ENCODE results near the gene RALGAPA2.

Gene RALGAPA2

DNA sequence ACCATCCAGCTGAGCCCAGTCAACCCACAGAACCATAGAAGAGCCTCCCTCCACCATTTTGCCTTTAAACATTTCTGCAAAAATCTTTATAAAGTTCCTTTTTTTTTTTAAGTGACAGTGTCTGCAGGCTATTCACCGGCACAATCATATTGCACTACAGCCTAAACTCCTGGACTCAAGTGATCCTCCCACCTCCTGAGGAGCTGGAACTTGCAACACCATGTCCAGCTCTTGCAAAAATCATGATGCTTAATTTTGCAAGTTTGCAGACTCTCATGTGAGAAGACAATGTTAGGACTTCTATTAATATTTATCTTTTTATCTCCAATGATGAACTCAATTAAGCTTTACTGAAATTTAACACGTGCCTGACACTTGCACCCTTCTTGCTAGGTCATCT is 255.7 kb downstream of the RALGAPA2 start:
- DNase-seq: no peak

- DNase-seq: no peak
Observed at GRCh38 chr20:20455926-20456325, 256.5 kb downstream of the RALGAPA2 start.

DNA sequence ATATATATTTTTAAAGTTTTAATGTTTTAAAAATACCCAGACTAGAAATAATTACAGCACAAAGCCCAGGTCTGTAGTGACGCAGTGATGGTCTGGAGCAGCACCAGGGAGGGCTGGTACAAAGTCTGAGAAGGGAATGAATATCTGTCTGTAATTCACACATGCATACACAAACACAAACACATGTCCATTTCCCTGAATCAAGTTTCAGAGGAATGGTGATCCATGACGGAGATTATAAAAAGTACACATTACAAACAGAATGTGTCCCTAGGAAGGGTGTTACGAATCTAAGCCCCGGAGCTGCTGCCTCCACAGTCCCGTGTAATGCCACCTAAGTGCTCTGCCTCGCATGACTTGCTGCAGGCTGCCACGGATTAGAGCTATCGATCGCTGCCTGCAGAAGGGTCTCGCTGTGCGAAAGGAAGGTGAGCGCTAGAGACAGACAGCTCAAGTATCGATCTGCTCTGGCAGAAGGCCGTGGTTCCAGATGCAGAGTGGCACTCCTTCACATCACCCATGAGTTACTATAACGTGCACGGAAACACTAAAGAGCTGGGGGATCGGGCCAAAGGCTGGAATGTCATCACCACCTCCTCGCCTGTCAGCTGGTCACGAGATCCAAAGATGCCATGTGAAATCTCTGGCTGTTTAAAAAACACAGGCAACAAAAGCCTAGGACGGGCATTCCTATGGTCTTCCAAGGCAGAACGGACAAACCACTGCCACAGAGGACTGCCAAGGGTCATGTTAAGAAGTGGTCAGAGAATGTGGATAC is 257.4 kb downstream of the RALGAPA2 start:
- peak; percentile 90 to 97 for DNase-seq

DNA sequence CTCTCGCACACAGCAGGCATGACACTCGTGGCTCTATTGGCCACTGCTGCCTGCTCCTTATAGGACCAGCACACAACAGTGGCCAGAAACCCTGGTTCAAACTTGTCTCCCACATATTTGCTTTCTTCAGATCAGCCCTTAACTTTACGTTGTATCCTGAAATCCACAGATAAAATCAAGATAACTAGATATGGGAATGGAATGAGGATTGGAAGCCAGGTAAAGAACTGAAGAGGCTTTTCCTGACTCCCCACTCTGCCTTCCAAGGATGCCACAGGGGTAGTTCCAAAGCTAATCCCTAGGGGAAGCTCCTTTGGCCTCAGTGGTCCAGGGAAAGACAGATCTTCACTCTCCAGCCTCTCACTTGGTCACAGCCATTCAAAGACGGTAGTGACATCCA is 258.1 kb downstream of the RALGAPA2 start:
- DNase-seq: no peak

GRCh38 chr20:20452254-20452676 is 260.2 kb downstream of the RALGAPA2 start:
- peak; percentile 99 for DNase-seq

DNA sequence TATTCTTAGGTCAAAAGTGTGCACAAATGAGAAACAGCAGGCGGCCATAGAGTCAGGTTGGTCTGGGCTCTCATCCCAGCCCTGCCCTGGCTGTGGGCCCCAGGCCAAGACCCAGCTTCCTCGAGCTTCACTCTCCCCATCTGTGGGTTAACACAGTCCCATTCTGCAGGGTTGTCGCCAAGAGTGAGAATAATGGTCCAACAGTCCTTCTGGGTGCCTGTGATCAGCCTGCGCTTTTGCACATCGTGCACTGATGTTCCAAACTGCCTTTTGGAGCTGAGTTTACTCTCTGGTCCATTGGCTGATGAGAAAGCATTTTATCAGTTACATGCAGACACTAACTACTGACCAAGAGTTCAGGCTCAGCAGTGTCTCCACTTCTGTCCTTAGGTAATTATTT is 261.9 kb downstream of the RALGAPA2 start:
- peak; percentile 31 to 70 for DNase-seq

DNA sequence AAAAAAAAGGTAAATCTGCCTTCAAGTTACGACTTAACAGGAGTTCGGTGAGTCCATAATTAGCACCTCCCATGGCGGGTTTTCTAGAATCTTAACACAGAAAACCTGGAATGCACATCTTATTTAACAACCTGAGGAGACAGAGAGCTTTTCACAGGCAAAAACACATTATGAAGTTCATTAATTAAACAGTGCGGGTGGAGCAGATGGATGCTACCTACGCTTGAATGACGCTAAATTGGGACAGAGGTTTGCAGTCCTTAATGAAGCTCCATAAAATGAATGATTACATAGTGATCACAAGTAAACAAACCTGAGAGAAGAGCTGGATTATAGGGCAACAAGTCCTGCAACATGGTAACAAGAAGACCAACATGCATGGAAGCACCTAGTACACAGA is 263.6 kb downstream of the RALGAPA2 start:
- DNase-seq: peak; percentile 61 to 81

DNA sequence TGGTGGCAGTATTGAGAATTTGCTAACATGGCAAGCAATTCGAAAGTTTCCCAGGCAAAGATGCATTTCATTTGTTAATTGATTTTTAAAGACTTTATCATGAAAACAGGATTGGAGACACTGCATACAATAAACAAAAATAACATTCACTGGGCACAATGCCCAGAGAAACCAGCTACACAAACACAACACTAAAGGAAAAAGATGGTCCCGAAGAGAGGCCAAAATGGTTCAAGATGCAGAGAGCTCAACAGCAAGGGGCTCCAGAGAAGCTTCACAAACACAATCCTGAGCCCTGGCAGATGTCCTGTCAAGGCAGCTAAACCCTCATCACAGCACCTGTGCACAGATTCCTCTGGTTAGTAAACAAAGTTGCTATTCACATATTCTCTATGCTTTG is 265.2 kb downstream of the RALGAPA2 start:
- DNase-seq: peak; percentile 48 to 89

DNA sequence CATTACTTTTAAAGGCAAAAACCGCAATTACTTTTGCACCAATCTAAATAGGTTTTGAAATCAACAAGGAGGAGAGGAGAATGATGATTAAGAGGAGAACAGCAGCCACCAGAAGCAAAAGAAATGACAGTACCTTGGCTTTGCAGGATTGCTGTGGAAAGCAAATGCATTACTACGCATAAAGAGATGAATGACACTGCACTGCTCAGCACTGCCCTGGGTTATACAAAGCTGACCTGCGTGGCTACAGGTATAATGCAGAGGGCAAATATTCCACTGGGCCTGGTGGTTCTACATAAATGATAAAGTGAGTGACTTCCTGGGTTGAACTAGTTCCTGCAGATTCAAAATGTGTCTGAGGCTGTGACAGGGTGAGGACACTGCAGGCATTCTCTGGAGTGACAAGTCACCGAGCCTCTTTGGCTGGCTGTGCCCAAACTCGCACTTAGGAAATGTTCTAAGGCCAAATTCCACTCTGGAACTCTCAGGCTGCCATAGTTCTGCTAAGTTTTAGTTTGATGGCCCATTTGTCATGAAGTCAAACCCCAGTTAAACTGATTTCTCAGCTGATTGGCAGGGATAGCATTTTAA is 265.9 kb downstream of the RALGAPA2 start:
- DNase-seq: no peak

DNA sequence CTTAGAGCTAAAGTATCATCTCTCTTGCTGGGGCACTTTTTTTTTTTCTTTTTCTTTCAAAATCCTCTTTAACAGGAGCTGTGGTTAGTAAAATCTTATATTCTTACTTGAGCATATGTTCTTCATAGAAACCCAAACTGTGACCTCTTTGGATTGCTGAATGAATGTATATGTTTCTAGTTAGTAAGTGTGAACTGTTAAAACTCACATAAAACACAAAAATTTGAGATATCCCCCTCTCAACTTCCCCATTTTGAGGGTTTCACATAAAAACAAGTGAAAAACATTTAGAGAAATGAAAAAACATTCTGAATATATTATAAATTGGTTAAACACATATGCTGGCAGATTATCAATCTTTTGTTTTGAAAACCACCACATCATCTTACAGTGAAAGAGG is 266.4 kb downstream of the RALGAPA2 start:
- no peak for DNase-seq

- DNase-seq: no peak
Observed at GRCh38 chr20:20443504-20443903, 268.9 kb downstream of the RALGAPA2 start.

DNA sequence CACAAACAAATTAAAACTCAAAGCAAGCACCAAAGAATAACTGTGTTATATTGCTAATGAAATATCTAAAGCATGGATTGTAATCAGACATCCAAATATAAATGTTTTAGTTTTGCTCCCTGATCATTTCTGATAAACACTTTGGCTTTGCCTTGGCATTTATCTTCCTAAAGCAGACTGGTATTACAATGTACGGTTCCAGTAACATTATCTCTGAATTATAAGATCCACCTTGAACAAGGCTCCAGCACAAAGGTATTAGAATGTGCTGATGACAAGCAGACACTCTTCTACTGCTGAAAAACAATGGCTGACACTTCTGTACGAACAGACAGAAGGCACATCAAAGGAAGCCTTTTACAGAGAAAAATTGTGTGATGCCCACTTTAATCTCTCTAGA is 270.0 kb downstream of the RALGAPA2 start:
- DNase-seq: no peak

DNA sequence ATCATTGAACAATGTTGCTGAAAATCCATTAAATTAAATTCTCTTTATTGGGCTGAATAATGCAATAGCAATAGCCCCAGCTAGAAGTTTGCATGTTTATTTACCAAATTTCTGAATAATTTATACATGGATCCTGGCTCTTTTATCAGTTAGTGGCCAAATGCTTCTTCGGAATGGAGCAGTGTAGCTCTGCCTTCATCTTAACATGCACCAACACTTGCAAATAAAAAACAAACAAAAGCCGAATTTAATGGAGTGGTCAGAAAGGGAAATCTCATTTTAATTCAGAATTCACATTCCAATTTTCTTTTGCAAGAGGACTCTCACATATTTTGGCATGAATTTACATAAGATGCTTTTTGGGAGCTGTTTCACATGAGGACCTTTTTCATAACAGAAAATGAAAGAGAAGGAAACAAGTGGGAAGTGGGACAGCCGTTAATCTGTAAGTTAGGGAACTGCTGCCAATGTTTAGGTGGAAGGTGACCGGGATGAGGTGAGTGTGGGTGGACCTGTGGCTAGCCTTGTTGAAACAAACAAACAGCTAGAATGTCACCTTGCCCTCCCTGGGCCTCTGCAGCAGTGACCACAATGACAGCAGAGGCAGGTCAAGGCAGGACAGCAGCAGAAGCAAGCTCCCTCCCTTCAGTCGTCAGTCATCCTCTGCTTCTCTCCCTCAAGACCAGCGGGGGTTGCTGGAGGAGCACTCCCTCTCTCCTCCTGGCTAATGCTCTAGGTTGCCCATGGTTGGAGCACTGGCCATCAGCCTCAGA is 271.4 kb downstream of the RALGAPA2 start:
- DNase-seq: no peak

- peak; percentile 55 to 86 for DNase-seq
Observed at GRCh38 chr20:20440481-20440880, 272.0 kb downstream of the RALGAPA2 start.

GRCh38 chr20:20439602-20440190 is 272.7 kb downstream of the RALGAPA2 start:
- DNase-seq: no peak

DNA sequence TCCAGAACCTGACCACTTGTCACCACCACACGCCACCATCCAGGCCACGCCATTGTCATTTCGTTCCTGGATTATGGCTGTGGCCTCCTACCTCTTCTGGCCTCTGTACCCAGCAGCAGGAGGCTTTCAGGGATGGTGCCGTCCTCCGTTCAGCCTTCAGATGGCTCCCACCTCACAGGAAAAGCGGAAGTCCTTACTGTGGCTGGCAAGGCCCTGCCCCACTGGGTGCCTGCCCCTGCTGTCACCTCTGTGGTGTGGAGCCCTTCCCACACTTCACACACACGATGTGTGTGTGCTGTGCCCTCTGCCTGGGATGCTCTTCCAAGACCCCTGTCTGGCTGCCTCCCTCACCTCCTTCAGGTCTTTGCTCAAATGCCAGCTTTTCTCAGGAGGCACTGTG is 275.1 kb downstream of the RALGAPA2 start:
- peak in 1 of 2 experiments; percentile 52 for DNase-seq

- no peak for DNase-seq
Observed at GRCh38 chr20:20436689-20437088, 275.8 kb downstream of the RALGAPA2 start.

GRCh38 chr20:20435453-20435852 is 277.0 kb downstream of the RALGAPA2 start:
- peak; percentile 38 to 75 for DNase-seq

DNA sequence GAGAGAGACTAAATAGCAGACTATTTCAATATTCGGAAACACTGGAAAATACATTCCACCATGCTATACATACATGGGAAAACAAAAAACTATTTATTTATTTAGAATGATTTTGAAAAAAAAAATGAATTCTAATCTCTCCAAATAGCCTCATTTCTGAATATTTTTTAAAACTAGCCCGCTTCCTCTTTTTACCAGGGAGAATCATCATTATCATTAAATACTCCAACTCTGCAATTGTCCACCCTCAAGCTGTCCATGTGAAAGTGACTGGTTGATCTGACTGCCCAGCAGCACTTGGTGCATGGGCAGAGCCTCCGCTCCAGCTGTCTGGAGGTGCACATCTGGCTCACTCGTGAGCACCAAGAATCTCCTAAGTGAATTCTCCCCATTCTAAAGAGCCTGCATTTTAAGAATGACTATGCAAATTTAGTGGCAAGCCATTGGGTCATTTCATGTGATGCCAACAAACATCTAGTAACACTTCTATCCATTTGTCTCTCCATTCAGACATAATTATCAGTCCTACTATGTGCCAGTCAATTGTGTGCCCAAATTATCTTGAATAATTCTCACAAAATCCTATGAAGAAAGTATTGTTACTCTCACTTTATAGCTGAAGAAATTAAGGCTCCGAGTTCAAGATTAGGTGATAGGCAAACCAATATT is 279.7 kb downstream of the RALGAPA2 start:
- no peak for DNase-seq

DNA sequence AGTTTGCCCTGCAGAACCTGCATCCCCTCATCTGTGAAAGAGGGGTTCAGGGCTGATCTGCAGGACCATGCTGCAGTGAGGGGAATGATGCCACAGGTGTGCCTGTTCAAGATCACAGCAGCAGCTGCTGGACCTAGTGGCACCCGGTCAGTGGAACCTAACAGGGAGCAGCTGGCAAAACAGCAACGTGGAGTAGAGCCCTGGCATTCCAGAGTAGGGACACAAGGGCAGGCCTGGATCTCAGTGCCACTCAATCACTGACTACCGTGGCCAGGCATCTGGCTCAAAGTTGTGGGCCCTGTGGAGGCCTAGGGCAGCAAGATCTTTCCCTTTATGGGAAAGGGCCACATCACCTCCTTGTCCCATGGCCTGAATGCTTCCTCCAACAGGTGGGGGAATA is 282.4 kb downstream of the RALGAPA2 start:
- peak in 1 of 2 experiments; percentile 12 for DNase-seq

- DNase-seq: no peak
Observed at GRCh38 chr20:20428067-20428466, 284.4 kb downstream of the RALGAPA2 start.

DNA sequence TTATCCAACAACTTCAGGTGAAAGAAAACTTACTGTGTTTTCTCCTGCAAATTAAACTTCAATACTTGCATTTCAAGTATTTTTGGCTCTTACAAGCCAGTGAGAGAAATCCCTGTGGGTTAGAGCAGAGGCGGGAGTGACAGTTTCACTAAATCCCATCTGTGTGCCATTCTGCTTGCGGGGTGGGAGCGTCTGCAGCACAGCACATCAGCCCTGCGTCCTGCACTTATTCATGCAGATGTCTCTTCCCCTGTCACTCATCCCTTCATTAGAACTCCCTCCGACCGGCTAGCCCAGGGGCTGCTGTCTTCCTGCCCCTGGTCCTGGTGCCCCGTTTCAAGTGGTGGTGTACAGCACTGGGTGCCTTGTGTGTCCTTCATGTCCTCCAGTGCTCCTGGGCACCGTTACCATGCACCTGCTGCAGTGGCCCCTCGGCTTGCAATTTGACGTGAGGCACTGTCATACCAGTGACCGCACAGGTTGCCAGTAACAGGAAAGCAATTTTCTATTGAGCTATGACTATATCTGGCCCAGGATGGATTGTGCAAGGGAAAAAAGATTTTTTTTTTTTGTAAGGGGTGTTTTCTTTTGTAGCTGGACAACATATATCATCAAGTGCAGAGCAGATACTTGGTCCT is 285.1 kb downstream of the RALGAPA2 start:
- DNase-seq: peak; percentile 35 to 53

- no peak for DNase-seq
Observed at GRCh38 chr20:20426655-20426907, 285.9 kb downstream of the RALGAPA2 start.

Measured in NCI-H524 (cell line).